ENCODE measurements around the gene FLT1.

The FLT1 gene

DNA sequence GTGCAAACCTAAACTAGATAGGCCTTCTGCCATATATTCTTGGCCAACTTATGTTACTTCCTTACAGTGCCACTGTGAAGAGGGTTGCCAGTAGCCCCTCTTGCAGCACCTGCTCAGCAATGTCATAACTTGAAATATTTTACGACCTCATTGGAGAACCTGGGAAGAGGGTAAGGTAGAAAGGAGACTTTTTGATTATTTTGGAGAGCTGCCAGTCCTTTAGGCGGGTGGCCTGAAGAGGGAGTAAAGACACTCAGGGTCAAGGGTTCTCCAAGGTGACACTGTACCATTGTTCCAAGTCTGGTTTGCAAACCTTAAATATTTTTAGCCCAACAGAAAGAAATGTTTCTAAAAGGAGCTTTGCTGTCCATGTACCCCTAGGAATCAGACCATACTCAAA lies 118.3 kb downstream of the FLT1 start:
- DNase-seq (ENCODE audit: extremely low read depth, low read depth), result no peak
- no peak for TF ChIP-seq CTCF (IDR thresholded peaks at IDR 0.05; ENCODE audit: low read depth, low read length)

GRCh38 chr13:28375250-28375930 lies 119.5 kb downstream of the FLT1 start:
- no peak for DNase-seq (ENCODE audit: extremely low read depth, low read depth)
- no peak for TF ChIP-seq CTCF (IDR thresholded peaks at IDR 0.05; ENCODE audit: low read depth, low read length)

DNA sequence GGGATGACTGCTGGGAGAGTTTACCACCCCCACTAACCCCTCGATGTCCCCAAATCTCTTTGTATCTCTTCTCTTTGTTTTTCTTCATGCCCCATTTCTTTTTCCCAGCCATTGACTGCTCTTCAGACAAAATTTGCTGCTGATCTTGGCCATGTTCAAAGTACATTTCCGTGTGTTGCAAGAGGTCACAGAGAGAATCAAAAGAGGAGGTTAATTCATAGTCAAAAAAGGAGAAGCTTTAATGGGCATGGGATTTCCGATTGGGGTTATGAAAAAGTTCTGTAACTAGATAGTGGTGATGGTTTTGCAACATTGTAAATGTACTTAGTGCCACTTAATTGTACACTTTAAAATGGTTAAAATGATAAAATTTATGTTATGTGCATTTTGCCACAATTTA lies 121.1 kb downstream of the FLT1 start:
- DNase-seq (ENCODE audit: extremely low read depth, low read depth), result no peak
- TF ChIP-seq CTCF (IDR thresholded peaks at IDR 0.05; ENCODE audit: low read depth, low read length), result no peak

DNA sequence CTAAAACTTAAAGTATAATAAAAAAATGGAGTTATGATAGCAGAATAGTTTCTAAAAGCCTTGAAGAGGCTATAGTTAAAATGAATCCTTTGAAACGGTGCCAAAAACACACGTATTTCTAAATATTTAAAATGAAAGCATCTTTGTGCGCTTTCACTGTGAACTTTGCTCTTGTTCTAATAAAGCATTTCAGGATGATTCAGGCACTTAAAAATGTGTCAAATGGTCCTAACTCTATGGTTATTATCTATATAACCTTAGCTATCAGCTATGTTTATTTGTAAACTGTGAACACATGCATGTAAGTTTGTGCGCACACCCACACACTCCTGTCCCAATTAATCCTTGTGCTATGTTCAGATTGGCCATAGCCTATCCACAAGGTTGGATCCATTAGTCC lies 124.5 kb downstream of the FLT1 start:
- TF ChIP-seq CTCF (IDR thresholded peaks at IDR 0.05; ENCODE audit: low read depth, low read length), result no peak
- DNase-seq (ENCODE audit: extremely low read depth, low read depth), result no peak

DNA sequence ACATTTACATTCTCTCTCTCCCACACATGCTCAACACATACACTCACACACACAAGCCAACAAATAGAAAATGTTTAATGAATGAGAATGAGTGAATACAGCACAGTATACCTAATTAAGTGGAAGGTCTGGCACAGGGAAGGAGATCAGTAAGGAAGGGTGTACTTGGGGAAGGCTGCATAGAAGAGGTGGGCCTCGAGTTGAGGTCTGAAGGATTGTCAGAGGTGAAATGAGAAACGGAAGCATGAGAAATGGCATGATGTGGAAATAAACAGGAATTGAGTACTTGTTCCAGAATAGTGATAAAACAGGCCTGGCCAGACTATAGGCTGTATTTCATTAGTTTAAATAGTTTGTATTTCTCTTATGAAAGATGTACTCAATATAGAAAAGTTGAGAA lies 136.2 kb downstream of the FLT1 start:
- DNase-seq (ENCODE audit: extremely low read depth, low read depth), result no peak
- TF ChIP-seq CTCF (IDR thresholded peaks at IDR 0.05; ENCODE audit: low read depth, low read length), result no peak

DNA sequence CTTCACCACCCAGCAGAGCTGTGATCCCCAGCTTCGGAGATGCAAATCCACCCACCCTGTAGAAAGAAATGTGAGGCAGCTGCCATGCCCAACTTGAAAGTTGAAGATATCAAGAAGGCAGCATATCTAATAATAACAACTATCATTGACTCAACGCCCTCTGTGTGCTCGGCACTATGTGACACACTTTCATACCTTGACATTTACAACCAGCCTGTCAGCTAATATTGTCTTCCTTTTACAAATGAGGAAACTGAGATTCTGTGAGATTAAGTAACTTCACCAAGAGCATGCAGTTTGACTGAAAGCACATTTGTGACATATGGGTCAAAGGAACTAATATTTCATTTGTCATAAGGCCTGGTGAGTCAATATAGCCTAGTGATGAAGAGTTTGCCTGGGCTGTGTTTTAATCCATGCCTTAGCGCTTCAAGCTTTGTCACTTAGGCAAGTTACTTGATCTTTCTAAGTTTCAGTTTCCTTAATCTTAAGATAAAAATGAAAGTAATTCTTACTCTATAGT lies 137.0 kb downstream of the FLT1 start:
- TF ChIP-seq CTCF (IDR thresholded peaks at IDR 0.05; ENCODE audit: low read depth, low read length), result no peak
- DNase-seq (ENCODE audit: extremely low read depth, low read depth), result no peak

GRCh38 chr13:28357247-28357825 lies 137.6 kb downstream of the FLT1 start:
- DNase-seq (ENCODE audit: extremely low read depth, low read depth), result no peak
- TF ChIP-seq CTCF (IDR thresholded peaks at IDR 0.05; ENCODE audit: low read depth, low read length), result no peak

Data from AG09319 (cell line).